K562 (cell line): Measurements from ENCODE around the gene IQCM. TPM values are rescaled to one million over a fixed set of nuclear protein-coding genes. Genes with fewer than 3 reads are reported as not detected.

Experiments used
- ATAC-seq: fragments of 200-7000 bp; cut with Tn5 transposase; 3 replicates; pipeline ENCODE4 v1.9.1; 2020; ENCODE audit warnings: moderate library complexity
- BruUV-seq: library from RNA; stranded (reverse); fragments of 400-500 nt; replicated peaks from 2 replicates; lab custom pipeline; 2021; lab: Mats Ljungman, UMichigan
- CTCF ChIA-PET: fragments of 300-600 bp; formaldehyde crosslinking; extraction: SDS; loops from one replicate; lab custom pipeline; 2021; ENCODE audit warnings: low intra/inter-chr PET ratio; lab: Yijun Ruan, JAX
- POLR2A ChIA-PET: fragments of 300-600, 350-650 bp; sonication (Branson Sonifier 250); formaldehyde crosslinking; extraction: SDS; loops from one replicate; lab custom pipeline; 2021; ENCODE audit warnings: antibody characterized with exemption, inconsistent platforms; lab: Yijun Ruan, JAX
- DNase-seq, 4 experiments: peaks; one replicate each; pipeline versions ENCODE4 v3.0.0 to v3.0.0-alpha.2; 2011 to 2018; ENCODE audit warnings: low spot score in 3 of 4, mixed read lengths in 3 of 4; ENCODE audit errors: extremely low read depth in 1 of 4
- FAIRE-seq: peaks from 2 replicates; lab custom pipeline; 2011; peaks lifted over from hg19 to GRCh38; lab: Jason Lieb, UNC
- H2AFZ ChIP-seq: 2 replicates; pipeline ENCODE4 v1.6.0; 2011; ENCODE audit warnings: low read depth, low read length, control low read depth, inconsistent platforms
- H3K27ac ChIP-seq: fragments of 200-600 bp; 3 replicates; pipeline ENCODE4 v1.8.0; 2011; ENCODE audit warnings: low read depth, mild to moderate bottlenecking, control low read depth, inconsistent platforms, low read length, moderate library complexity, mixed read lengths; ENCODE audit errors: extremely low read depth
- H3K27me3 ChIP-seq, 2 experiments: fragments of 300-600 bp in 1 of 2; 2 replicates in 1 of 2; 3 replicates in 1 of 2; pipeline versions ENCODE4 v1.6.0 to v1.8.0; 2011; ENCODE audit warnings: inconsistent platforms in 2 of 2, low read length in 2 of 2, mild to moderate bottlenecking in 1 of 2, mixed read lengths in 1 of 2, moderate library complexity in 1 of 2; ENCODE audit not compliant: control insufficient read depth in 2 of 2, insufficient read depth in 2 of 2
- H3K36me3 ChIP-seq: fragments of 300-600 bp; 3 replicates; pipeline ENCODE4 v1.8.0; 2011; ENCODE audit warnings: mild to moderate bottlenecking, low read length, inconsistent platforms; ENCODE audit not compliant: control insufficient read depth, insufficient read depth
- H3K4me1 ChIP-seq, 2 experiments: fragments of 200-600 bp in 1 of 2; replicated peaks in 1 of 2; 2 replicates in 1 of 2; 3 replicates in 1 of 2; pipeline versions ENCODE4 v1.5.1 to v1.8.0; 2011; ENCODE audit warnings: inconsistent platforms in 2 of 2, low read length in 2 of 2, mild to moderate bottlenecking in 1 of 2, mixed read lengths in 1 of 2, moderate library complexity in 1 of 2; ENCODE audit not compliant: control insufficient read depth in 2 of 2, insufficient read depth in 2 of 2
- H3K4me2 ChIP-seq: 2 replicates; pipeline ENCODE4 v1.6.1; 2011; ENCODE audit warnings: low read length, control low read depth, inconsistent platforms, mixed read lengths; ENCODE audit not compliant: insufficient read depth
- H3K4me3 ChIP-seq: fragments of 200-600 bp; sonication (generic), shearing (Covaris generic); 2 replicates; pipeline ENCODE4 v1.5.1; 2016; ENCODE audit warnings: control low read depth, inconsistent platforms
- H3K79me2 ChIP-seq: fragments of 200-600 bp; 3 replicates; pipeline ENCODE4 v1.8.0; 2011; ENCODE audit warnings: low read length, inconsistent platforms; ENCODE audit not compliant: control insufficient read depth, insufficient read depth
- H3K9ac ChIP-seq, 2 experiments: 2 replicates each; pipeline versions ENCODE4 v1.6.0 to v1.6.1; 2011; ENCODE audit warnings: low read depth in 2 of 2, low read length in 2 of 2, control low read depth in 1 of 2, inconsistent platforms in 1 of 2, mild to moderate bottlenecking in 1 of 2, mixed read lengths in 1 of 2; ENCODE audit not compliant: insufficient read depth in 1 of 2
- H3K9me1 ChIP-seq: one replicate; pipeline ENCODE4 v1.6.0; 2011; ENCODE audit warnings: inconsistent platforms, mild to moderate bottlenecking, low read length, moderate library complexity; ENCODE audit not compliant: control insufficient read depth, insufficient read depth
- H3K9me3 ChIP-seq: replicated peaks from 2 replicates; pipeline ENCODE4 v1.5.1; 2011; ENCODE audit warnings: low read depth, low read length, inconsistent platforms; ENCODE audit not compliant: control insufficient read depth, insufficient read depth
- H4K20me1 ChIP-seq: replicated peaks from 2 replicates; pipeline ENCODE4 v1.6.1; 2011; ENCODE audit warnings: low read length, inconsistent platforms, mixed read lengths; ENCODE audit not compliant: control insufficient read depth, insufficient read depth
- BRF2 ChIP-seq: IDR thresholded peaks from 3 replicates; pipeline ENCODE4 v1.6.1; 2011; ENCODE audit warnings: borderline replicate concordance, mild to moderate bottlenecking; ENCODE audit not compliant: insufficient read length, insufficient read depth
- CBFA2T3 ChIP-seq: fragments of 450-650 bp; IDR thresholded peaks from 2 replicates; pipeline ENCODE4 v1.6.1; 2017
- DMBX1 ChIP-seq: fragments of 250-450 bp; sonication (Bioruptor Pico); IDR thresholded peaks from 2 replicates; pipeline ENCODE4 v1.8.0; 2022; ENCODE audit warnings: inconsistent platforms, mild to moderate bottlenecking, moderate library complexity, borderline replicate concordance
- MTA1 ChIP-seq: fragments of 450-650 bp; IDR thresholded peaks from 2 replicates; pipeline ENCODE4 v1.6.1; 2017; ENCODE audit warnings: borderline replicate concordance
- NKRF ChIP-seq: fragments of 450-650 bp; IDR thresholded peaks from 2 replicates; pipeline ENCODE4 v1.6.1; 2016; ENCODE audit warnings: borderline replicate concordance
- PHB ChIP-seq: fragments of 250-450 bp; sonication (Bioruptor Pico); IDR thresholded peaks from 2 replicates; pipeline ENCODE4 v1.5.0; 2021
- SRSF3 ChIP-seq: fragments of 200-400 bp; formaldehyde crosslinking; IDR thresholded peaks from 2 replicates; pipeline ENCODE4 v1.6.1; 2016; ENCODE audit warnings: mild to moderate bottlenecking, low read length, moderate library complexity; ENCODE audit not compliant: insufficient read depth
- STAT6 ChIP-seq: sonication (generic); formaldehyde crosslinking; IDR thresholded peaks from 2 replicates; pipeline ENCODE4 v1.8.1; 2023; ENCODE audit warnings: mild to moderate bottlenecking, missing genetic modification reagents
- ZKSCAN8 ChIP-seq: fragments of 200-800 bp; sonication (Bioruptor generic); IDR thresholded peaks from 2 replicates; pipeline ENCODE4 v1.6.1; 2016; ENCODE audit warnings: missing genetic modification characterization, missing compliant biosample characterization
- ZNF644 ChIP-seq: fragments of 200-800 bp; sonication (Bioruptor generic); IDR thresholded peaks from 2 replicates; pipeline ENCODE4 v1.6.1; 2016; ENCODE audit warnings: low read depth, missing genetic modification characterization, missing compliant biosample characterization
- ZNF695 ChIP-seq: fragments of 450-650 bp; formaldehyde crosslinking; IDR thresholded peaks from 2 replicates; pipeline ENCODE4 v1.4.0; 2020; ENCODE audit warnings: mild to moderate bottlenecking, moderate library complexity
- WGBS: fragments of 100-300 bp; shearing (Covaris generic); methylation state at CpG from one replicate; pipeline ENCODE4 v1.1.6; 2016; ENCODE audit warnings: low coverage, mixed read lengths; ENCODE audit not compliant: insufficient coverage; ENCODE audit errors: missing lambda C conversion rate; 5-methylcytosine and 5-hydroxymethylcytosine counted together
- in situ Hi-C: fragments of 300-500 bp; cut with MboI; formaldehyde crosslinking; loops from 4 replicates; pipeline ENCODE4 v1.15.0; 2018; ENCODE audit warnings: inconsistent platforms, mixed read lengths
- intact Hi-C: fragments of 100-400 bp; cut with micrococcal nuclease; formaldehyde crosslinking; loops from 2 replicates; pipeline ENCODE4 v1.14.2; 2022
- polyA plus RNA-seq, 8 experiments: library from polyadenylated mRNA; depleted of rRNA in 4 of 8; stranded (reverse) in 5 of 8; unstranded in 3 of 8; fragments of >200 nt; fragmentation: Nextera tagmentation in 2 of 8; fragmentation: Illumina TruSeq in 1 of 8; extraction: Ambion mirVana in 2 of 8; extraction: Trizol in 1 of 8; gene quantifications; 2 replicates each; pipeline versions ENCODE4 v1.2.1 to v1.2.3, GENCODE V29; 2011 to 2014; ENCODE audit warnings: inconsistent platforms in 1 of 8, missing spikeins in 1 of 8
- total RNA-seq, 7 experiments: library from RNA; depleted of rRNA in 6 of 7; stranded (reverse); fragments of >200 nt in 6 of 7; fragmentation: Illumina TruSeq in 2 of 7; extraction: Trizol in 2 of 7; gene quantifications; 2 replicates each; pipeline versions ENCODE4 v1.2.1 to v1.2.3, GENCODE V29; 2011 to 2021; ENCODE audit warnings: low replicate concordance in 1 of 7

IQCM gene
- total and polyA plus RNA-seq, 9 of the 15 experiments (the other 6 are each of a cell fraction or from before 2014, with no cell fraction given) = not detected

GRCh38 chr4:149830823-149831222 lies 15.2 kb upstream of the IQCM start:
- intact Hi-C loops = no loop called here

More at GRCh38 chr4:149830823-149831222, 15.2 kb upstream of the IQCM start:
- Histone ChIP-seq H3K9me3 (no peaks in the 10 kb centered on the region), H3K9me1 (no peaks in the 10 kb centered on the region), H3K36me3 (no peaks in the 10 kb centered on the region), H3K4me2 (no peak overlapping the region), H3K4me3 (no peak overlapping the region), H3K9ac (no peak overlapping the region), H3K27me3 (no peaks in the 10 kb centered on the region), H2AFZ (no peak overlapping the region), H4K20me1 (no peaks in the 10 kb centered on the region), H3K79me2 (no peaks in the 10 kb centered on the region), H3K4me1 (no peaks in the 10 kb centered on the region), H3K27ac (no peak overlapping the region)
- BruUV-seq = no TSS peak
- FAIRE-seq (no peak), DNase-seq (no peak)
- POLR2A ChIA-PET = no interaction called here
- CTCF ChIA-PET = no interaction called here
- 0% methylated on average over 3 of the region's 3 CpGs for WGBS
- TF ChIP-seq SRSF3 (no peak), ZNF644 (tag) (no peak), PHB (no peak), ZNF695 (CRISPR knock-in tag) (no peak), ZKSCAN8 (CRISPR knock-in tag) (no peak), BRF2 (no peak), DMBX1 (CRISPR knock-in tag) (no peak), STAT6 (CRISPR knock-in tag) (no peak), MTA1 (no peak), NKRF (no peak), CBFA2T3 (no peak)
- TF ChIP-seq, all 486 proteins: peak for 0
- no peak for ATAC-seq
- in situ Hi-C loops = no loop called here
